Keratinocyte (primary cell): Measurements from ENCODE around the gene TNFAIP3.

ENCODE experiments used
- EZH2 ChIP-seq: IDR thresholded peaks from one replicate; pipeline ENCODE4 v1.6.1; 2012; ENCODE audit warnings: inconsistent platforms, mild to moderate bottlenecking, low read length, moderate library complexity
- TF ChIP-seq, protein P1 (sequence below), 3 experiments: IDR thresholded peaks in 1 of 3; conservative IDR thresholded peaks in 1 of 3; optimal IDR thresholded peaks in 1 of 3; 2 replicates in 2 of 3; 3 replicates in 1 of 3; pipeline versions ENCODE3 to v1.5.1; 2011; ENCODE audit warnings: low read length in 3 of 3, mild to moderate bottlenecking in 3 of 3, moderate library complexity in 2 of 3, control low read depth in 1 of 3, inconsistent platforms in 1 of 3; ENCODE audit not compliant: insufficient read depth in 2 of 3; ENCODE audit errors: extremely low read depth in 1 of 3

GRCh38 chr6:137867685-137868509, 838 bp downstream of the TNFAIP3 start:
- TF ChIP-seq, protein P1, sequence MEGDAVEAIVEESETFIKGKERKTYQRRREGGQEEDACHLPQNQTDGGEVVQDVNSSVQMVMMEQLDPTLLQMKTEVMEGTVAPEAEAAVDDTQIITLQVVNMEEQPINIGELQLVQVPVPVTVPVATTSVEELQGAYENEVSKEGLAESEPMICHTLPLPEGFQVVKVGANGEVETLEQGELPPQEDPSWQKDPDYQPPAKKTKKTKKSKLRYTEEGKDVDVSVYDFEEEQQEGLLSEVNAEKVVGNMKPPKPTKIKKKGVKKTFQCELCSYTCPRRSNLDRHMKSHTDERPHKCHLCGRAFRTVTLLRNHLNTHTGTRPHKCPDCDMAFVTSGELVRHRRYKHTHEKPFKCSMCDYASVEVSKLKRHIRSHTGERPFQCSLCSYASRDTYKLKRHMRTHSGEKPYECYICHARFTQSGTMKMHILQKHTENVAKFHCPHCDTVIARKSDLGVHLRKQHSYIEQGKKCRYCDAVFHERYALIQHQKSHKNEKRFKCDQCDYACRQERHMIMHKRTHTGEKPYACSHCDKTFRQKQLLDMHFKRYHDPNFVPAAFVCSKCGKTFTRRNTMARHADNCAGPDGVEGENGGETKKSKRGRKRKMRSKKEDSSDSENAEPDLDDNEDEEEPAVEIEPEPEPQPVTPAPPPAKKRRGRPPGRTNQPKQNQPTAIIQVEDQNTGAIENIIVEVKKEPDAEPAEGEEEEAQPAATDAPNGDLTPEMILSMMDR (optimal IDR thresholded peaks at IDR 0.05 in 1 of 3, IDR thresholded peaks at IDR 0.05 in 1 of 3, conservative IDR thresholded peaks at IDR 0.05 in 1 of 3; ENCODE audit: extremely low read depth in 1 of 3, insufficient read depth in 2 of 3, low read length in 3 of 3): no peak
- no peak for TF ChIP-seq EZH2
